Adipose tissue (tissue), 3 donors: ENCODE data around the gene SPTB. TPM values are rescaled to one million over a fixed set of nuclear protein-coding genes. Genes with fewer than 3 reads are reported as not detected.

Experiments
- H3K27ac ChIP-seq: one replicate; pipeline ENCODE4 v1.5.1; 2013; ENCODE audit warnings: low read depth, low read length
- WGBS, 3 donors: extraction: QIAGEN DNeasy Blood & Tissue Kit; methylation state at CpG; one replicate each; pipeline ENCODE4 v1.1.7; 2013; 5-methylcytosine and 5-hydroxymethylcytosine counted together
- polyA plus RNA-seq, 3 donors: library from polyadenylated mRNA; stranded (reverse); fragments of 200-250 nt; gene quantifications; one replicate each; pipeline ENCODE4 v1.2.3, GENCODE V29; 2013
- donor health status: healthy with polysubstance abuse.
- donor health status: Bipolar disorder and iron deficiency.
- donor health status: healthy.

Gene SPTB
- polyA plus RNA-seq, 3 donors: 1.1 to 3.0 (median 2.5) TPM

DNA sequence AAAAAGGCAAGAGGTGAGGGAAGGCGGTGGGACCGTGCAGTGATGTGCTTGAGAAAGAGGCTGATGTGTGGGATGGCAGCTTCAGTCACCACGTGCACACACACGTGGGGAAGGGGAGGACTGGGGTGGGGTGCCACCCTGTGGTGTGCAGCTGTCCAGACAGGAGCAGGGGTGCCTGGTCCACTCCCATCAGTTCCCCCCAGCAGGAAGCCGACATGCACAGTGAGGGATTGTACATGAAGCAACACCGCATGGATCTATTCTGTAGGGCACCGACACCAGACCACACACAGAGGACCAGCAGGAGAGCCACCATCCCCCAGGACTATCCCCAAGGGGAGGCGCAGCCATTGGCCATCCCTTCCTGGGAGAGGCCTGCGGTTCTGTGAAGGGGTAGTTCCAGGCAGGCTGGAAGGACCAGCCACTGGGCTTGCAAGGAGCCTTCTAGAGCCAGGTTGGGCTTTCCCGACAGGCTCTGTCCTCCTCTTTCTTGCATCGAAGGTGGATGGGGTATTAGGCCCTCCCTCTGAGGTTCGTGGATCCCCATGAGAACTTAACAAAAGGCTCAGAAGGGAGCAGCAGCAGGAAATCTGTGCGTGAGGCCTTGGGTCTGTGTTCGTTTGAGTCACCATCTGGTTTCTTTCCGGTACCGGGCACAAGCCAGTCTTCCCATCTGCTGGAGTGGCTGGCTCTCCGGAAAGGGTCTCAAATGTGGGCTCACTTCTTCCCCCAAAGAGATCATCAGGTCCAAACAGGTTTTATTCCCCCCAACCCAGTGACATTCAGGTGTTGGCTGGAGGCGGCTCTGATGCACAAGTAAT is 115.7 kb downstream of the SPTB start:
- no peak overlapping the region for H3K27ac ChIP-seq
- WGBS, 3 donors: 55 to 60% (median 59%) methylated on average over 18 of the region's 18 CpGs

DNA sequence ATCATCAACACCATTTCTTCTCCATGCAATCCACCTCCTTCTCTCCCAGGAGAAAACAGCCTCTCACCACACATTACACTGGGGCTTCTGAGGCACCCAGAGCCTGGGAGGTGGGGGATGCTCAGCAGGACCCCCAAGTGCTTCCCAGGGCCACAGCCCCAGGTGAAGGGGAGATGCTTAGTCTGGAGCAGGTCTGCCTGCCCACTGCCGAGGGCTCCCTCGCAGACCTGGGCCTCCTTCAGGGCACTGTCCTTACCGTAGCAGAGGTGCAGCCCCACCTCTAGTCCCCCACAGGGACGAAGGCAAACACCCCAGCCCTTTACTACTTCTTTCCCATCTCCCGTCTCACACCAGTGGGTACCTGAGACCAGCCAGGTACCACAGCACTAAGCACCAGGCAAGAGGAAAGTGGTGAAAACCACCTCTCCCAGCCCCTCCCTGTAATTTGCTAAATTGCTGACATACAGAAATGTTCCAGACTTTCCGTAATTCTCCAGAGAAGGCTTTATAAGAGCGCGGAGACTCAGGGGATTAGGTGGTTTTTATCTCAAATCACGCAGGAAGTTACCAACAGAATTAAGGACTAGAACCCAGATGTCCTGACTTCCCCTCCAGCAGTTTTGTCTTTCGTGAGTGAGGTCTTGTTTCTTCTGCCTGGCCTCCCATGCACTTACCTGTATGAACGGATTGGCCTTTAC is 116.5 kb downstream of the SPTB start:
- H3K27ac ChIP-seq: no peak overlapping the region
- 74 to 83% (median 81%) methylated on average over 11 of the region's 11 CpGs for WGBS, 3 donors

DNA sequence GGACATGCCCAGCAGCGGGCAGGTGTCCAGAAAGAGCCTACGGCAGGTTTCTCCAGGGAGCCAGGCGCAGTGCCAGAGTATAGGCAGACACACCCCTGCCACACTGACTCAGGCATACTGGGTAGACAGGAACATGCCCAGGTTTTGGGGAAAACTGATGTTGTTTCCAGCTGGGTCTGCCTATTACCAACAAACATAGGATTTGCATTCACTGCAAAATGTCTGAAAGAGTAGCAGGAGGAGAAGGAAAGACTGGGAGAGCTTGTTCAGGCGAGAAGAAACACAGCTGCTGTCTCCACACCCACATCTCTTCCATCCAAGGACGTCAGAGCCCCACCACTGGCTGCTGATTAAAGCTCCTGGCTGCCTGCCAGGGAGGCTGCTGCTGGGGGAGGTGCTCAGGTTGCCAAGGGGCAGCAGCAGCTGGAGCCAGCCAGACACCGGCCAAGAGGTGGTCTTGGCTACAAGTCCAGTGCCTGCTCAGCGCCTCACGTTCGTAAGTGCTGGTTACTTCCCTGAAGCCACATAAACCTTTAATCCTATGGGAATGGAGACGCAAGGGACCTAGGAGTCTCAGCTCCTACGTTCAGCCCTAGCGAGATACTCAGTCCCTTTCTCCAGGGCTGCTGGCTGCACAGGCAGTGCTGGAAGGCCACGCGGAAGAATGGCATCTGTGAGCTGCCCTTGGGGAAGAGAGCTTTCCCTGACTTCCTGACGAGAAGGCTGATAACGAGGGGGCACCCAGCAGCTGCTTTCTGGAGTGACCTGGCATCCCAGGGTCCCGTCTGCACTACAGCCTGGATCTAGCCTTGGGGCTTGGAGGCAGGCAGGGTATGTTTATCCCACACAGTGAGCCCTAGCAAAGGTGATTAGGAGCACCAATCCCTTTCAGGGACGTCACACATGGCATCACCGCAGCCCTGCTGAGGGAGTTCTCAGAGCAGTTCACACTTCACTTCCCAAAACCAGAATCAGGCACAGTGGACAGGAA is 117.4 kb downstream of the SPTB start:
- WGBS, 3 donors: 8 to 24% (median 19%) methylated on average over 19 of the region's 19 CpGs

DNA sequence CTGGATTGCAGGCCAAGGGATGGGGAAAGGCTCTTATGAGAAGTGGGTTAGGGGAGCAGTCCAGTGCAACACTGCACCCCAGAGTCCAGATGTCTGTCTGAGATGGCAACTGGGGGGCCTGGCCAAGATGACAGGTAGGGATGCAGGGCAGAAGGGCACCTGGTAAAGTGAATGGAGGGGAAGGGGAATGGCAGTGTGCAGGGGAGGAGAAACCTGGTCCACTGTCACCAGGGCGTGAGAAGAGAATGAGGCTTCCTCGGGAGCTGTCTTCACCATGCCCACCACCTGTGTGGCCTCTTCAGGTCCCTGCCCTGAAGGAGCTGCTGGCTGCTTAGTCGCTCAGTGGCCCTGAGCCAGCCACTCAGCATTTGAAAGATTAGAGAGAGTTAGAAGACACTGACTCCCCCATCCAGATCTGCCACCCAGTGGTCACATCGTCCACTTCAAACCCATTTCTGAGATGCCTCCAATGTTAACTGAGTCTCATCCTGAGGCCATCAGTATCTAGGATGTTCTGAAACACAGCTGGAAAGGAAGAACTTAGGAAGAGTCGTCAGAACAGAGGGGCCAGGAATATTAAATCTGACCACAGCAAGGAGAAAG is 118.2 kb downstream of the SPTB start:
- H3K27ac ChIP-seq: no peak overlapping the region
- WGBS, 3 donors: 21 to 45% (median 38%) methylated on average over 5 of the region's 5 CpGs

More for the DNA sequence above, 117.4 kb downstream of the SPTB start:
- H3K27ac ChIP-seq: no peak overlapping the region

DNA sequence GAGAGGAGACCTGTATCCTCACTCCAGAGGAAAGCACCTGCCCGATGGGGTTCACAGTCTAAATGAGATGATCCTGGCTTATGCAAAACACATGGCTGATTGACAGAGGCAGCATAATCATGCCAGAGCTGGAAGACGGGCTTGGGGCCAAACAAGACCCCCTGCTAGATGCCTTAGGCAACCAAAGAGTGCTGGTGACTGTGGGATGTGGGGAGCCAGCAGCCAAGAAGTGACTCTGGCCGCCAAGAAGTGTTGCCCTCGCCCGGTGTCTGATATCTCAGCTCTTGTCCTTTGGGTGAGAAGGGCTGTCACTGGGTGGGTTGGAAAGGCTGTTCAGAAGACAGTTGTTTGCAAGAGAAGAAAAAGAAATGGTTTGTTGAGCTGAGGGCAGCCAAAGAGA is 118.8 kb downstream of the SPTB start:
- WGBS, 3 donors: 55 to 83% (median 69%) methylated on average over 5 of the region's 5 CpGs
- H3K27ac ChIP-seq: no peak overlapping the region

DNA sequence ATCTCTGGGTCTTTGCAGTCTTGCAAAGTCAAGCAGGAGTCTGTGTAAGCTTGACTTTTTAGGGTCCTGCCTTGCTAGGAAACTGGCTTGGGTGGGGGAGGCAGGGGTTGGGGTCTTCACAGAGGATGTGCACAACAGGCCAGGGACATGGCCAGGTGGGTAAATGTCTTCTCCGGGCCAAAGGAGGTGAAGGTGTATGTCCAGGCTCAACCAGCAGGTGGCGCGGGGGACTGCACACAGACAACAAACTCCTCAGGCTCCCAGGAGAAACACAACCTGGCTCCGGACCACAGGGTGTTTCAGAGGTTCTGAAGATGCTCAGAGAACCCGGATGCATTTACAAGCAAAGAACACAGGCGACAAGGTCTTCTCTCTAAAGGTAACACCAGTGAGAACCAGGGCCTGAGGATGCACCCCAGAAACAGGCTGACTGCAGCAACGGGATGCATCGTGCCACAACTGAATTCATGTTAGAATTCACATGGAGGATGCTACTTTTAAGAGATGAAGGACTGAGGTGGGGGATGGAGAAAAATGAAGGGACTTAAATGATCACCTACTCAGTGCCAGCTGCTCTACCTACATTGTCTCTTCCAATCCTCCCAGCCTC is 119.5 kb downstream of the SPTB start:
- 55 to 66% (median 63%) methylated on average over 8 of the region's 8 CpGs for WGBS, 3 donors
- no peak overlapping the region for H3K27ac ChIP-seq

DNA sequence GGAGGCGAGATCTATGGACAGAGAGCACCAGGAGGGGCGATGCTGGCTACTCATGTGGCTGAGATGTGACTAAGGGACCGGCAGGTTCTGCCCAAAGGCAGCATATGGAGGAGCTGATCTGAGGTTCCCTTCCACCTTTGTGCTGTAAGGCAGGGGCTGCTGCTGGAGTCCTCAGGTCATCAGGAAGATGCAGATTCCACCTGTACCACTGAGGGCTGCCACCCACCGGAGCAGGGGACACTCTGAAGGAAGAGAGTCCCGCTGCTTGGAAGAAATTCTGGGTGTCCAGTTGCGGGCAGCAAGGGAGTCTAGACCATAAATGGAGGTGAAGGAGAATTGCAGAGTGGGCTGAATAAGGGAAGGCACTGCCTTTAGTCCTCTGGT is 120.2 kb downstream of the SPTB start:
- 95 to 98% (median 97%) methylated on average over 6 of the region's 6 CpGs for WGBS, 3 donors
- no peak overlapping the region for H3K27ac ChIP-seq

DNA sequence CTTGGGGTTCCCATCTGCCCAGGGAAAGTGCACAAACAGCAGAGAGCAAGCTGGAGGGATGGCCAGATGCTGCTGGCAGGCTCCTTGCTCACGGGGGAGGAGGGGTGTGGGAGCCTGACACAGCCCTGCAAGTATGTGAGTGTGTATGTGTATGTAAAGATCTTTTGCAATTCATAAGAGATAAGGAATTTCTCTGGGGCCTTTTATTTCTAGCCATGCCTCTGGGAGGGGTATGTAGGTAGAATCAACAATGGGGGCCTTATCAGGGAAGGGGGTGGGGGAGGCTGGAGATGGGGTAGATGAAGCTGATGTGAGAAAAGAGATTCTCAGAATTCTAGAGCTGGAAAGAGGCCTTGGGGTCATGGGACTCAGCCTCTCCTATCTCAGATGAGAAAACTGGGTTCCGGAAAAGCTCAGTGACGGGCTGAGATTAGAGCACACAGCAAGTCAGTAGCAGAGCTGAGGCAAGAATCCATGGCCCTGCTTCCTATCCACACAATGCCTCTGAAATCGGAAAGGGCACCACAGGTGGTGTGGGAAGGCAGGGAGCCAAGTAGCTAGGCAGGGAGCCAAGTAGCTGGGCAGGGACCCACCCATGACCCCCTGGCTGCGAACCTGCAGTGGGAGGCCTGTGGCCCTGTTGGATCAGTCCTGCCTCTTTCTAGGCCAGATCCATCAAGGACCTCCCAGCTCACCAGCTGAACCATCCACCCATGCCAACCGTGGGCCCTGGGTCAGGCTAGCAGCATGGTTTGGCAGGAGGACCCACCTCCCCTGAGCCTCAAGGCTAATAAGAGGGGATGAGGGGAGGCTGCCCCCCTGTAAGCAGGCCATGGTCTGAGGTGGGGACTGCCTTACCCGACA is 120.8 kb downstream of the SPTB start:
- 44 to 73% (median 65%) methylated on average over 7 of the region's 7 CpGs for WGBS, 3 donors
- no peak overlapping the region for H3K27ac ChIP-seq

DNA sequence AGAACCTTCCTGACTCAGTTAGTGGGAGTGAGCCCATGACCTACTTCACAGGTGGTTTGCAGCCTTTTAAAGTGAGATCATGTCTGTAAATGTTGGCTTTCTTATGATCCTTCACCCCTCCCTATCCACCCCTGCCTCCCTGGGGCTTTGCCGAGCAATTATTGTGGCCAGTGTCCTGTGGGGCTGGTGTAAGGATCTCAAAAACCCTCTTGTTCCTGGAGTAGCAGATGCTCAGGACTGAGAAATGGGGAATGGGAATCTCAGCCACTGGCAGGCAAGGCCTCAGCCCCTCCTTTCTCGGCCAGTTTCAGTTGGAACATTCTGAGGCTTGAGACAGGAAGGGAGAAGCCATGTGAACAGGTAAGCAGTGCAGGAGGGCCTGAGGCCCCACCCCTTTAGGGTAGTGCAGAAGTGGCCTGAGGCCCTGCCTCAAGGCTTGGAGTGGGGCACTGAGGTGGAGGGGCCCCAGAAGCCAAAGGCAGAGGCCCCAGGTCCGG is 121.6 kb downstream of the SPTB start:
- 46 to 67% (median 63%) methylated on average over 3 of the region's 3 CpGs for WGBS, 3 donors
- no peak overlapping the region for H3K27ac ChIP-seq

DNA sequence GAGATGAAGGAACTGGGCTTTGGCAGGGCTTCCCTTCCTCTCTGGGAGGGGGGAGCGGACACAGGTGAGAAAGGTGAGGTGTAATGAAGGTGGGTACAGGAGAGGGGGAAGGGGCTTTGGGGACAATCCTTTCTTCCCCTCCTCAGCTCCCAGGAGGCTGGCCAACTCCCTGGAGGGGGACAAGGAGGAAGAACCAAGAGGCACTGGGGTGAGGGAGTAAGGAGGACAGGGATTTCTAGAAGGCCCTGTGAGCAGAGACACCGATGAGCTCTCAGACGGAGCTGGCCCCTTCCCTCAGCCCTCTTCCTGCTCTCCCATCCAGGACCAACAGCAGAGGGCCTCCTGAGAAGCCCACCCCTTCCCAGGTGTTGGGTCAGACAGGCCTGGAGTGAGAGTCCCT is 122.1 kb downstream of the SPTB start:
- no peak overlapping the region for H3K27ac ChIP-seq
- 73 to 93% (median 87%) methylated on average over 2 to 3 of the region's 3 CpGs for WGBS, 3 donors

DNA sequence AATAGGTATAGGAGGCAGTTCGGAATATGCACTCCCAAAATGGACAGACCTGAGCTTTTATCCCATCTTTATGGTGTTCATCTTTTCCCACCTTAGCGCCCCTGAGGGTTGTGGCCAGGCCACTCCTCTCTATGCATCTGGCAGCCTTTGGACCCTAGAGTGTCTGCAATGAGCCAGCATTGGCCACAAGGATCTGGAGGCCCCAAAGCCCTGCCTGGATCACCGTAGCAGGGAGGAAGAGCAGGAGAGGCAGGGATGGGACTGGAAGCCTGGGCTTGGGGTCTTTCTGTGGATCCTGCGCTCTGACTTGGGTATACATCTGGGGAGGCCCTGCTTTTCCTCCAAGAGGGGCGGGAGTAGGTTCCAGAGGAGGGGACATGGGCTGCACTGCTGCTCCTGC is 123.0 kb downstream of the SPTB start:
- WGBS, 3 donors: 92 to 97% (median 97%) methylated on average over 5 of the region's 5 CpGs
- no peak overlapping the region for H3K27ac ChIP-seq

DNA sequence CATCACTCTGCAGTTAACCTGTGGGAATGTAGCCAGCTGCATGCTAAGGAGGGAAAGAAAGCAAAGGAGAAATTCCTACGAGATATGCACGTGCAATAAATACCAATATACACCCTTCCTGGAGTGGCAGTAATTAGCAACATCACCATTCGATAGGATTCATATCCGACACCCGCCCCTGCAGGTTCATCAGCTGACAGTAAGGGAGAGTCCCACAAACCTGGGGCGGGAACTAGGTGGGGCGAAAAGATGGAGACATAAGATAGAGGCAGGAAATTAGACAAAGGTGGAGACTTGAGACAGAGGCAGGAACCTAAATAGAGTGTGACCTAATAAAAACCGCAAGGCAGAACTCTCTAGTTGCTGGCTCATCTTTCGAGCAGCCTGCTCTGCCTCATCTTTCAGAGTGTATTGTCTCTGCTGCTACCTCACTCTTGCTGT is 123.9 kb downstream of the SPTB start:
- WGBS, 3 donors: 42 to 68% (median 67%) methylated on average over 9 of the region's 9 CpGs
- no peak overlapping the region for H3K27ac ChIP-seq

DNA sequence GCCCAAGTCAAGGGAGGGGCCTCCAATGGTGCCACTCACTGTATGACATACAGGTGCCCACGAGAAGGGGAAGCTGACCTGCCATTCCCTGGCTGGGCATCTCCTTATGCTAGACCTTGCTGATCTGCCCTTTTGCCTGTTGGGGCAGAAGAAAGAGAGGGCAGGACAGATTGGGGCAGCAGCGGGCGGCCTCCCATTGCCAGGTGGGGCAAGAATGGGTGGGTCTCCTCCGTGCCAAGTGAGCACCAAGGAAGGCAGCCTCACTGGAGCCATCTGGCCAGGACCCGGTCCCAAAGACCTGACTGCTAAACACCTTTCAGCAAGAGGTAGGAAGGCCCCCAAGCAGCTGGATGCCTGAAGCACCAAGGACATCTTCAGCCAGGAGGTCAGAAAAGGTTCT is 125.0 kb downstream of the SPTB start:
- 85 to 89% (median 87%) methylated on average over 5 of the region's 5 CpGs for WGBS, 3 donors

DNA sequence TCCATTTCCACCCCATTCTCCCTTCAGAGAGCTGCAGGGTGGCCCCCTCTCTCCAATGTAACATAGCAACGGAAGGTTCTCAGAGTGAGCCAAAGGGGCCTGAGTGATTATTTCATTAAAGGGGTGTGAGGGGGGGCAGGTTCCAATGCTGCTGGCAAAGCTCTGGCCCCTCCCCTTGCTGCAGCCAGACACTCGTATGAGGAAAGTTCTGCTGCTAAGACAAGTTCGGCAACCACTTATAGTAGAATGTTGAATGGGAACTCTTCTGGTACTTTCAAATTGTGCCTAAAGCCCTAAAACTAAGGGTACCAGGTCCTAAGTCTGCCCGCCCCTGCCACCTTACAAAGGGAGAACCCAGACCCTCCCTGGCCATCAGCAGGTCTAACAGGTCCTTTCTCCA is 125.7 kb downstream of the SPTB start:
- 87 to 93% (median 93%) methylated on average over 4 of the region's 4 CpGs for WGBS, 3 donors

More for the DNA sequence above, 125.0 kb downstream of the SPTB start:
- no peak overlapping the region for H3K27ac ChIP-seq

DNA sequence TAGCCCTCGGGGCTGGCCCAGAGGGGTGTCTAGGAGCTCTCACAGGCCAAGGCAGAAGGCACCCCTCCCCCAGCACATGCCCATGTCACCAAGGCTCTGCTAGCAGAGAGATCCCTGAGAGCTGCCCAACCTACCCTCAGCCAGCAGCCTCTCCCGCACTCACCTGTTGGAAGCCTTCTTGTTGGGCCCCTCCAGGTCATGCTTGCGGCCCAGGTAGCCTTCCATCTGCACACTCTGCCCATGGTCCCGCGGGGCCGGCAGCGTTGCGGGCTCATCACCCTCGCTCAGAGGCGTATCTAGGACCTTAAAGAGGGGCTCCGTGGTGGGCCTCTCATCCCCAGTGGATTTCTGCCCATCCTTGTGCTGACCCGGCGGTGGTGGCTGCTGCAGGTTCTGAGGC is 126.3 kb downstream of the SPTB start:
- H3K27ac ChIP-seq: no peak overlapping the region
- WGBS, 3 donors: 93 to 94% (median 93%) methylated on average over 13 of the region's 13 CpGs

More for the DNA sequence above, 125.7 kb downstream of the SPTB start:
- no peak overlapping the region for H3K27ac ChIP-seq

DNA sequence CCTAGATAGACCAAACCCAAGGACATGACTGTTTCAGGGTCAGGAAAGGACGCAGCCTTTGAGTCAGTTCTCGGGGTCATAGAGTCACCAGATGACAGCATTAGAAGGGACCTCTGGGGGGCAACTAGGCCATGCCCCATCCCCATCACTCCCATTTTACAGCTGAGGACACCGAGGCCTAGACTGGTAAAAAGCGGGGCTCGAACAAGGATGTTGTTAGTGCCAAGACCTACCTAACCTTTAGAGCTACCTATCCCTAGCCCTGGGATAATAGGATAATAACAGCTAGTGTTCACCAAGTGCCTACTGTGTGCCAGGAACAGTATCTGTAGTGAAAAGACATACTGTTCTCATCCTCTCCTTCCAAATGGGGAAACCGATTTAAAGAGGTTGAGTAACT is 126.8 kb downstream of the SPTB start:
- no peak overlapping the region for H3K27ac ChIP-seq
- 94 to 97% (median 95%) methylated on average over 6 of the region's 6 CpGs for WGBS, 3 donors
